ENCODE measurements around the gene NBPF10. TPM values are rescaled to one million over a fixed set of nuclear protein-coding genes. Genes with fewer than 3 reads are reported as not detected.
"Not testable (repeated sequence)": the region's sequence is repeated elsewhere in the genome, so short reads cannot be mapped to it uniquely, and the experiment has no call there.

NBPF10 gene
- 1 to 10 TPM; 1.3 to 2.2 (median 1.5) TPM for polyA plus RNA-seq (ENCODE audit: insufficient read length in 10 of 10)
- long read RNA-seq, donor 1: 0 reads
- long read RNA-seq, donor 2: 0 reads
- long read RNA-seq, donor 3: 0 reads
- long read RNA-seq, donor 4: 0 reads
- long read RNA-seq, donor 5: 0 reads
- long read RNA-seq, donor 6: 0 reads
- long read RNA-seq, donor 7: 0 reads
- long read RNA-seq, donor 8: 0 reads
- long read RNA-seq, donor 9: 0 reads

GRCh38 chr1:146144465-146144864 is at the start of gene NBPF10:
TSS of gene NBPF10 (minus strand) at chr1:146144804. CDS start at chr1:146144769, 35 bp downstream.
- DNase-seq: not testable (repeated sequence)

DNA sequence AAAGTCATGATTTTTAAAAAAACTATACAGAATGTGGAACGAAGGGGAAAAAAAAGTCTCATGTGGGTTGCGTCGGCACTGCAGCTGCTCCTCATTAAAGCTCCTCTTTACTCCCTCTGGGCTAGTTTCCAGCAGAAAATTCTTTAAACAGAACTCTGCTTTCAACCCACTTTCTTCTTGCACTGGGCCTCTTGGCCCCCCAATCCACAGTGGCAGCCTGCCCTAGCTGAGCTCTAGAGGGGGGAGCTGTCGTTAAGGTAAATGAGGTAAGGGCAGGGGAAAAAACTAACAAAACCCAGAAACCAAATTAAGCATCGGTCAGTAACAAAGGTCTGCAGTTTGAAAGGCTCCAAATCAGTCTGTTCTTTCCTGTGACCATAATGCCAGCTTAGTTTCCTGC is 29.9 kb upstream of the NBPF10 start:
- DNase-seq: not testable (repeated sequence)

GRCh38 chr1:146167740-146168139 is 23.1 kb upstream of the NBPF10 start:
- not testable (repeated sequence) for DNase-seq

DNA sequence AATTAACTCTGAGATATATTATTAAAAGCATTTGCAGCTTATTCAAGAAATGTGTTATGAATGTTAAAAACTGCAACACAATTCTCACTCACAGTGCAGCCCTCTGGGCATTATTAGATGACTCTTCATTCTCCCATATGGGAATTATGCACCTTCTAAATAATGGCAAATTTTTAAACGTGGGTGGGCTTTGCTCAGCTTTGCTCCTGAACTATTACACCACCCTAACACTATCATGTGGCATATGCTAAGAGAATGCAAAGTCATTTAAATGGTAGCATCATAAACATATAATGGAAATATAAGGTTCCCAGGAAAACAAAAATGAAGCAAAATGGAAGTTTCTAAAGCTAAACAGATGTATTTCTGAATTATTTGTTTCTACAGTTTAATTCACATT is 22.7 kb upstream of the NBPF10 start:
- not testable (repeated sequence) for DNase-seq

Other genes with a start within 250 kb of the NBPF10 start
- 10 to 100 TPM in 2 of 10 donors, 1 to 10 TPM in 8; 2.4 to 17.0 (median 7.5) TPM for gene ITGA10, start 234.8 kb downstream of the NBPF10 start, polyA plus RNA-seq (ENCODE audit: insufficient read length in 10 of 10)
- gene PEX11B, start 226.1 kb downstream of the NBPF10 start, polyA plus RNA-seq (ENCODE audit: insufficient read length in 10 of 10): 10 to 100 TPM; 19.5 to 27.3 (median 23.9) TPM
- 100 to 1,000 TPM; 113 to 144 (median 122) TPM for gene RBM8A, start 217.3 kb downstream of the NBPF10 start, polyA plus RNA-seq (ENCODE audit: insufficient read length in 10 of 10)
- 10 to 100 TPM; 26.1 to 33.0 (median 30.1) TPM for gene LIX1L, start 186.8 kb downstream of the NBPF10 start, polyA plus RNA-seq (ENCODE audit: insufficient read length in 10 of 10)
- gene ANKRD34A, start 180.2 kb downstream of the NBPF10 start, polyA plus RNA-seq (ENCODE audit: insufficient read length in 10 of 10): 1 to 10 TPM in 6 of 10 donors, under 1 TPM in 4; 0.73 to 1.4 (median 1.1) TPM
- 10 to 100 TPM; 32.9 to 41.1 (median 37.8) TPM for gene POLR3GL, start 180.1 kb downstream of the NBPF10 start, polyA plus RNA-seq (ENCODE audit: insufficient read length in 10 of 10)
- gene TXNIP, start 148.2 kb downstream of the NBPF10 start, polyA plus RNA-seq (ENCODE audit: insufficient read length in 10 of 10): 100 to 1,000 TPM; 214 to 318 (median 275) TPM
- 100 to 1,000 TPM; 103 to 254 (median 180) TPM for gene HJV, start 123.1 kb downstream of the NBPF10 start, polyA plus RNA-seq (ENCODE audit: insufficient read length in 10 of 10)
- gene NOTCH2NLA, start 84.2 kb upstream of the NBPF10 start, polyA plus RNA-seq (ENCODE audit: insufficient read length in 10 of 10): 10 to 100 TPM; 21.0 to 34.2 (median 27.2) TPM

Data from muscle of back (tissue), 13 donors.